IMR-90 (cell line): ENCODE results near the gene IL4R. TPM values are rescaled to one million over a fixed set of nuclear protein-coding genes. Genes with fewer than 3 reads are reported as not detected.

Experiments used
- ATAC-seq: fragments of 200-7000 bp; cut with Tn5 transposase; 2 replicates; pipeline ENCODE4 v1.9.1; 2020; ENCODE audit warnings: low read depth, mild to moderate bottlenecking, moderate library complexity
- BruUV-seq: library from RNA; stranded (reverse); fragments of 400-500 nt; replicated peaks from 2 replicates; lab custom pipeline; 2021; lab: Mats Ljungman, UMichigan
- CTCF ChIA-PET: fragments of 300-600 bp; formaldehyde crosslinking; extraction: SDS; loops from one replicate; lab custom pipeline; 2021; ENCODE audit warnings: antibody characterized with exemption; lab: Yijun Ruan, JAX
- POLR2A ChIA-PET: fragments of 300-600 bp; sonication (Branson Sonifier 250); formaldehyde crosslinking; loops from one replicate; lab custom pipeline; 2022; ENCODE audit warnings: antibody characterized with exemption; ENCODE audit not compliant: unreplicated experiment; lab: Charles Lee
- DNase-seq: peaks from one replicate; pipeline ENCODE4 v3.0.0; 2013
- H2AFZ ChIP-seq: replicated peaks from 2 replicates; pipeline ENCODE3; 2013; ENCODE audit warnings: low read length, mild to moderate bottlenecking; ENCODE audit not compliant: poor library complexity
- H2AK5ac ChIP-seq: 2 replicates; pipeline ENCODE4 v1.6.1; 2013; ENCODE audit warnings: low read depth, low read length, inconsistent platforms
- H2AK9ac ChIP-seq: replicated peaks from 2 replicates; pipeline ENCODE3; 2013; ENCODE audit warnings: mild to moderate bottlenecking, low read depth, low read length, moderate library complexity; ENCODE audit not compliant: poor library complexity
- H2BK120ac ChIP-seq: 2 replicates; pipeline ENCODE4 v1.6.1; 2013; ENCODE audit warnings: low read depth, low read length, inconsistent platforms
- H2BK15ac ChIP-seq: 3 replicates; pipeline ENCODE4 v1.6.1; 2013; ENCODE audit warnings: low read depth, low read length, inconsistent platforms
- H2BK20ac ChIP-seq: 2 replicates; pipeline ENCODE4 v1.6.1; 2013; ENCODE audit warnings: low read depth, mild to moderate bottlenecking, inconsistent platforms, low read length, moderate library complexity
- H2BK5ac ChIP-seq: 2 replicates; pipeline ENCODE4 v1.6.1; 2013; ENCODE audit warnings: mild to moderate bottlenecking, low read depth, low read length, inconsistent platforms; ENCODE audit not compliant: poor library complexity, severe bottlenecking
- H3K14ac ChIP-seq: replicated peaks from 2 replicates; pipeline ENCODE4 v1.6.1; 2013; ENCODE audit warnings: low read depth, low read length, inconsistent platforms
- H3K18ac ChIP-seq: 2 replicates; pipeline ENCODE4 v1.6.1; 2013; ENCODE audit warnings: low read depth, low read length, control low read depth
- H3K23ac ChIP-seq: 2 replicates; pipeline ENCODE4 v1.6.1; 2013; ENCODE audit warnings: low read depth, low read length, inconsistent platforms
- H3K27ac ChIP-seq: 2 replicates; pipeline ENCODE4 v1.5.1; 2013; ENCODE audit warnings: mild to moderate bottlenecking, control low read depth, low read length; ENCODE audit not compliant: insufficient read depth
- H3K27me3 ChIP-seq: 2 replicates; pipeline ENCODE4 v1.6.1; 2013; ENCODE audit warnings: low read length; ENCODE audit not compliant: control insufficient read depth, insufficient read depth
- H3K36me3 ChIP-seq: 2 replicates; pipeline ENCODE4 v1.6.1; 2013; ENCODE audit warnings: low read length, mixed read lengths; ENCODE audit not compliant: control insufficient read depth, insufficient read depth
- H3K4ac ChIP-seq: 2 replicates; pipeline ENCODE4 v1.6.1; 2013; ENCODE audit warnings: low read depth, low read length, inconsistent platforms
- H3K4me1 ChIP-seq: 2 replicates; pipeline ENCODE4 v1.6.1; 2013; ENCODE audit warnings: low read length, mixed read lengths; ENCODE audit not compliant: control insufficient read depth, insufficient read depth
- H3K4me2 ChIP-seq: 2 replicates; pipeline ENCODE4 v1.6.1; 2013; ENCODE audit warnings: low read depth, mild to moderate bottlenecking, control low read depth, low read length, moderate library complexity
- H3K4me3 ChIP-seq: 2 replicates; pipeline ENCODE4 v1.5.1; 2013; ENCODE audit warnings: low read depth, mild to moderate bottlenecking, control low read depth, low read length, moderate library complexity; ENCODE audit not compliant: insufficient read depth
- H3K56ac ChIP-seq: 2 replicates; pipeline ENCODE4 v1.6.1; 2013; ENCODE audit warnings: low read length, inconsistent platforms; ENCODE audit not compliant: insufficient read depth; ENCODE audit errors: extremely low read depth
- H3K79me1 ChIP-seq, 2 experiments: 2 replicates each; pipeline ENCODE4 v1.6.1; 2013; ENCODE audit warnings: low read length in 2 of 2, inconsistent platforms in 1 of 2, low read depth in 1 of 2
- H3K9ac ChIP-seq: 2 replicates; pipeline ENCODE4 v1.6.1; 2013; ENCODE audit warnings: low read depth, low read length, control low read depth
- H3K9me1 ChIP-seq: 2 replicates; pipeline ENCODE4 v1.6.1; 2013; ENCODE audit warnings: low read length, inconsistent platforms; ENCODE audit not compliant: insufficient read depth
- H3K9me3 ChIP-seq: 2 replicates; pipeline ENCODE4 v1.6.1; 2013; ENCODE audit warnings: low read length; ENCODE audit not compliant: control insufficient read depth, insufficient read depth
- H4K20me1 ChIP-seq: 2 replicates; pipeline ENCODE4 v1.6.1; 2013; ENCODE audit warnings: low read length, inconsistent platforms; ENCODE audit not compliant: insufficient read depth
- H4K5ac ChIP-seq: 2 replicates; pipeline ENCODE4 v1.6.1; 2013; ENCODE audit warnings: mild to moderate bottlenecking, low read depth, low read length, control low read depth
- H4K8ac ChIP-seq, 2 experiments: 2 replicates each; pipeline ENCODE4 v1.6.1; 2013; ENCODE audit warnings: low read depth in 2 of 2, low read length in 2 of 2, control low read depth in 1 of 2, inconsistent platforms in 1 of 2
- H4K91ac ChIP-seq: 2 replicates; pipeline ENCODE4 v1.6.1; 2013; ENCODE audit warnings: low read depth, low read length, inconsistent platforms; ENCODE audit not compliant: insufficient read depth
- CEBPB ChIP-seq: IDR thresholded peaks from 2 replicates; pipeline ENCODE4 v1.6.1; 2012; ENCODE audit warnings: low read depth, low read length, improper control_type of control experiment
- CHD1 ChIP-seq: IDR thresholded peaks from 2 replicates; pipeline ENCODE4 v1.6.1; 2012; ENCODE audit warnings: low read depth, low read length, improper control_type of control experiment
- FOS ChIP-seq: fragments of 150-350 bp; IDR thresholded peaks from 2 replicates; pipeline ENCODE4 v1.6.1; 2016; ENCODE audit warnings: low read depth, low read length
- MAFK ChIP-seq: IDR thresholded peaks from 2 replicates; pipeline ENCODE4 v1.6.1; 2012; ENCODE audit warnings: low read depth, low read length, improper control_type of control experiment
- MAZ ChIP-seq: IDR thresholded peaks from 2 replicates; pipeline ENCODE4 v1.6.1; 2012; ENCODE audit warnings: low read depth, mild to moderate bottlenecking, low read length, improper control_type of control experiment, moderate library complexity, borderline replicate concordance
- NFE2L2 ChIP-seq: fragments of 150-350 bp; IDR thresholded peaks from 2 replicates; pipeline ENCODE4 v1.6.1; 2016; ENCODE audit warnings: low read depth, mild to moderate bottlenecking, low read length
- POLR2A ChIP-seq: IDR thresholded peaks from 2 replicates; pipeline ENCODE4 v1.6.1; 2012; ENCODE audit warnings: mild to moderate bottlenecking, low read depth, low read length
- RAD21 ChIP-seq: IDR thresholded peaks from 2 replicates; pipeline ENCODE4 v1.6.1; 2012; ENCODE audit warnings: low read length, improper control_type of control experiment
- RFX5 ChIP-seq: IDR thresholded peaks from 2 replicates; pipeline ENCODE4 v1.8.0; 2012; ENCODE audit warnings: low read depth, mild to moderate bottlenecking, low read length, moderate library complexity
- SMC3 ChIP-seq: fragments of 150-350 bp; IDR thresholded peaks from 2 replicates; pipeline ENCODE4 v1.6.1; 2016; ENCODE audit warnings: low read depth, mild to moderate bottlenecking, antibody characterized with exemption, low read length, moderate library complexity
- WGBS, 2 experiments: methylation state at CpG; one replicate each; pipeline versions ENCODE4 v1.1.5 to v1.1.7; 2013; ENCODE audit warnings: missing lambda C conversion rate in 2 of 2; ENCODE audit not compliant: insufficient read length in 1 of 2; ENCODE audit errors: extremely low coverage in 2 of 2; 5-methylcytosine and 5-hydroxymethylcytosine counted together
- dilution Hi-C: fragments of 300-500 bp; cut with HindIII; formaldehyde crosslinking; loops from one replicate; pipeline ENCODE4 v1.14.3; 2018; ENCODE audit warnings: low sequenced_read_pairs; ENCODE audit not compliant: unreplicated experiment
- in situ Hi-C: fragments of 300-500 bp; cut with MboI; formaldehyde crosslinking; loops from 3 replicates; pipeline ENCODE4 v1.14.3; 2019; ENCODE audit warnings: low sequenced_read_pairs, inconsistent platforms, mixed read lengths
- intact Hi-C: fragments of 100-400 bp; cut with micrococcal nuclease; formaldehyde crosslinking; loops from 2 replicates; pipeline ENCODE4 v1.10.0; 2022
- polyA plus RNA-seq, 3 experiments: library from polyadenylated mRNA; depleted of rRNA; stranded (reverse); fragments of >200 nt; gene quantifications; 2 replicates each; pipeline ENCODE4 v1.2.3, GENCODE V29; 2012; ENCODE audit warnings: low replicate concordance in 1 of 3
- total RNA-seq: library from RNA; depleted of rRNA; stranded (reverse); fragments of >200 nt; gene quantifications from 2 replicates; pipeline ENCODE4 v1.2.3, GENCODE V29; 2012
- TF ChIP-seq, protein P1 (sequence below): conservative IDR thresholded peaks from 2 replicates; pipeline ENCODE4 v1.5.1; 2012; ENCODE audit warnings: mild to moderate bottlenecking, low read depth, low read length, improper control_type of control experiment
- TF ChIP-seq, protein P2 (sequence below): fragments of 150-350 bp; IDR thresholded peaks from 2 replicates; pipeline ENCODE4 v1.6.1; 2016; ENCODE audit warnings: low read depth, mild to moderate bottlenecking, low read length, moderate library complexity, borderline replicate concordance
- TF ChIP-seq, protein P3 (sequence below): fragments of 150-350 bp; IDR thresholded peaks from 2 replicates; pipeline ENCODE4 v1.6.1; 2017; ENCODE audit warnings: mild to moderate bottlenecking, antibody characterized with exemption, low read length, low read depth

The IL4R gene
- total and polyA plus RNA-seq, 2 of the 4 experiments (the other 2 are of a cell fraction): 6.3 to 18.7 TPM

GRCh38 chr16:27341549-27341948 lies 27.8 kb downstream of the IL4R start:
- no peak overlapping the region for H3K4me2 ChIP-seq
- no peak overlapping the region for H3K27ac ChIP-seq
- H2BK5ac ChIP-seq: no peak overlapping the region
- peak overlapping the region; percentile 51; the same call in 1 of the 2 replicates for H2AK5ac ChIP-seq
- H3K79me1 ChIP-seq: peaks cover 49 to 76% of the 10 kb centered on the region in 2 experiments
- no peak overlapping the region for H4K91ac ChIP-seq
- no peaks in the 10 kb centered on the region for H3K27me3 ChIP-seq
- no peak overlapping the region for H3K56ac ChIP-seq
- no peak for DNase-seq
- peaks cover 11% of the 10 kb centered on the region; the same call in 1 of the 2 replicates for H4K20me1 ChIP-seq
- H2AFZ ChIP-seq: peak overlapping the region; percentile 33
- no peaks in the 10 kb centered on the region for H3K4me1 ChIP-seq
- intact Hi-C loops (no loop called here), dilution Hi-C loops (no loop called here), in situ Hi-C loops (no loop called here)
- WGBS, 2 experiments: 94% methylated on average over 2 of the region's 9 CpGs; no CpG with 5 or more reads in 1 of the 2 experiments
- H4K8ac ChIP-seq: no peak overlapping the region
- H3K9me3 ChIP-seq: no peaks in the 10 kb centered on the region
- H3K23ac ChIP-seq: no peak overlapping the region
- no peak overlapping the region for H2BK15ac ChIP-seq
- H2BK20ac ChIP-seq: no peak overlapping the region
- H2BK120ac ChIP-seq: no peak overlapping the region
- H3K4ac ChIP-seq: no peak overlapping the region
- H3K9me1 ChIP-seq: peaks cover 22% of the 10 kb centered on the region
- no peak overlapping the region for H3K14ac ChIP-seq
- CTCF ChIA-PET: no interaction called here
- ATAC-seq: no peak
- H3K9ac ChIP-seq: no peak overlapping the region
- no peak overlapping the region for H3K4me3 ChIP-seq
- no peak overlapping the region for H3K18ac ChIP-seq
- POLR2A ChIA-PET: interaction anchor here (0.6 kb wide), 1 partner anchor 93 kb away, joined by 3 read pairs; no protein-coding TSS in a partner anchor
- peak overlapping the region; percentile 28 for H2AK9ac ChIP-seq
- H4K5ac ChIP-seq: no peak overlapping the region
- TF ChIP-seq, protein P1, sequence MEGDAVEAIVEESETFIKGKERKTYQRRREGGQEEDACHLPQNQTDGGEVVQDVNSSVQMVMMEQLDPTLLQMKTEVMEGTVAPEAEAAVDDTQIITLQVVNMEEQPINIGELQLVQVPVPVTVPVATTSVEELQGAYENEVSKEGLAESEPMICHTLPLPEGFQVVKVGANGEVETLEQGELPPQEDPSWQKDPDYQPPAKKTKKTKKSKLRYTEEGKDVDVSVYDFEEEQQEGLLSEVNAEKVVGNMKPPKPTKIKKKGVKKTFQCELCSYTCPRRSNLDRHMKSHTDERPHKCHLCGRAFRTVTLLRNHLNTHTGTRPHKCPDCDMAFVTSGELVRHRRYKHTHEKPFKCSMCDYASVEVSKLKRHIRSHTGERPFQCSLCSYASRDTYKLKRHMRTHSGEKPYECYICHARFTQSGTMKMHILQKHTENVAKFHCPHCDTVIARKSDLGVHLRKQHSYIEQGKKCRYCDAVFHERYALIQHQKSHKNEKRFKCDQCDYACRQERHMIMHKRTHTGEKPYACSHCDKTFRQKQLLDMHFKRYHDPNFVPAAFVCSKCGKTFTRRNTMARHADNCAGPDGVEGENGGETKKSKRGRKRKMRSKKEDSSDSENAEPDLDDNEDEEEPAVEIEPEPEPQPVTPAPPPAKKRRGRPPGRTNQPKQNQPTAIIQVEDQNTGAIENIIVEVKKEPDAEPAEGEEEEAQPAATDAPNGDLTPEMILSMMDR: no peak
- TF ChIP-seq MAZ: no peak
- no peak for TF ChIP-seq MAFK
- TF ChIP-seq, protein P2, sequence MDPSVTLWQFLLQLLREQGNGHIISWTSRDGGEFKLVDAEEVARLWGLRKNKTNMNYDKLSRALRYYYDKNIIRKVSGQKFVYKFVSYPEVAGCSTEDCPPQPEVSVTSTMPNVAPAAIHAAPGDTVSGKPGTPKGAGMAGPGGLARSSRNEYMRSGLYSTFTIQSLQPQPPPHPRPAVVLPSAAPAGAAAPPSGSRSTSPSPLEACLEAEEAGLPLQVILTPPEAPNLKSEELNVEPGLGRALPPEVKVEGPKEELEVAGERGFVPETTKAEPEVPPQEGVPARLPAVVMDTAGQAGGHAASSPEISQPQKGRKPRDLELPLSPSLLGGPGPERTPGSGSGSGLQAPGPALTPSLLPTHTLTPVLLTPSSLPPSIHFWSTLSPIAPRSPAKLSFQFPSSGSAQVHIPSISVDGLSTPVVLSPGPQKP: no peak
- TF ChIP-seq, protein P3, sequence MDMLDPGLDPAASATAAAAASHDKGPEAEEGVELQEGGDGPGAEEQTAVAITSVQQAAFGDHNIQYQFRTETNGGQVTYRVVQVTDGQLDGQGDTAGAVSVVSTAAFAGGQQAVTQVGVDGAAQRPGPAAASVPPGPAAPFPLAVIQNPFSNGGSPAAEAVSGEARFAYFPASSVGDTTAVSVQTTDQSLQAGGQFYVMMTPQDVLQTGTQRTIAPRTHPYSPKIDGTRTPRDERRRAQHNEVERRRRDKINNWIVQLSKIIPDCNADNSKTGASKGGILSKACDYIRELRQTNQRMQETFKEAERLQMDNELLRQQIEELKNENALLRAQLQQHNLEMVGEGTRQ: no peak
- no peak for TF ChIP-seq RAD21
- TF ChIP-seq CEBPB: no peak
- no peak for TF ChIP-seq FOS
- no peak for TF ChIP-seq POLR2A
- TF ChIP-seq CHD1: no peak
- no peak for TF ChIP-seq NFE2L2
- no peak for TF ChIP-seq SMC3
- TF ChIP-seq RFX5: no peak
- H3K36me3 ChIP-seq: peaks cover 78% of the 10 kb centered on the region
- no TSS peak for BruUV-seq
